Large intestine (tissue), 3 donors: ENCODE measurements around the gene PYROXD2. TPM values are rescaled to one million over a fixed set of nuclear protein-coding genes. Genes with fewer than 3 reads are reported as not detected.
A peak's percentile ranks its signal among the peaks of the same experiment; 100 is the strongest.

Experiments
- DNase-seq, 2 donors: peaks; one replicate each; pipeline versions ENCODE4 v3.0.0 to v3.0.0-alpha.2; 2013
- H3K27ac ChIP-seq: one replicate; pipeline ENCODE4 v1.5.1; 2013; ENCODE audit warnings: low read length
- H3K27me3 ChIP-seq: 2 replicates; pipeline ENCODE4 v1.6.1; 2013; ENCODE audit warnings: low read length; ENCODE audit not compliant: control insufficient read depth, insufficient read depth
- H3K36me3 ChIP-seq: 2 replicates; pipeline ENCODE4 v1.6.1; 2013; ENCODE audit warnings: low read length; ENCODE audit not compliant: control insufficient read depth, insufficient read depth
- H3K4me1 ChIP-seq: one replicate; pipeline ENCODE4 v1.6.1; 2013; ENCODE audit warnings: low read length; ENCODE audit not compliant: control insufficient read depth, insufficient read depth
- H3K4me3 ChIP-seq: one replicate; pipeline ENCODE4 v1.5.1; 2013; ENCODE audit warnings: low read length
- H3K9me3 ChIP-seq: one replicate; pipeline ENCODE4 v1.6.1; 2013; ENCODE audit warnings: mild to moderate bottlenecking, low read depth, low read length, moderate library complexity; ENCODE audit not compliant: control insufficient read depth
- WGBS: methylation state at CpG from one replicate; pipeline ENCODE4 v1.1.5; 2013; ENCODE audit warnings: low lambda C conversion rate; ENCODE audit not compliant: insufficient coverage; 5-methylcytosine and 5-hydroxymethylcytosine counted together
- polyA plus RNA-seq: library from polyadenylated mRNA; unstranded; fragments of 120-200 nt; gene quantifications from one replicate; pipeline ENCODE4 v1.2.1, GENCODE V29; 2013

PYROXD2 gene
- polyA plus RNA-seq, 1 donor: 14.4 TPM

- Histone ChIP-seq H3K27me3 (no peaks in the 10 kb centered on the region), H3K27ac (no peak overlapping the region), H3K4me1 (peaks cover 19% of the 10 kb centered on the region), H3K4me3 (no peak overlapping the region), H3K9me3 (no peaks in the 10 kb centered on the region), H3K36me3 (peaks cover 73% of the 10 kb centered on the region)
- no CpG with 5 or more reads among the region's 23 CpGs for WGBS
- peak; percentile 43 to 66 for DNase-seq
Measured at GRCh38 chr10:98424295-98425254, 9.6 kb upstream of the PYROXD2 start.

GRCh38 chr10:98423691-98424120 lies 8.7 kb upstream of the PYROXD2 start:
- no peak overlapping the region for H3K27ac ChIP-seq
- WGBS: no CpG with 5 or more reads among the region's 9 CpGs
- H3K27me3 ChIP-seq: no peaks in the 10 kb centered on the region
- H3K36me3 ChIP-seq: peaks cover 77% of the 10 kb centered on the region
- peak; percentile 54 to 62 for DNase-seq
- H3K4me1 ChIP-seq: peaks cover 19% of the 10 kb centered on the region
- H3K9me3 ChIP-seq: no peaks in the 10 kb centered on the region
- no peak overlapping the region for H3K4me3 ChIP-seq

GRCh38 chr10:98422182-98422581 lies 7.2 kb upstream of the PYROXD2 start:
- no peaks in the 10 kb centered on the region for H3K27me3 ChIP-seq
- WGBS: no CpG with 5 or more reads among the region's 10 CpGs
- H3K36me3 ChIP-seq: peaks cover 78% of the 10 kb centered on the region
- H3K27ac ChIP-seq: no peak overlapping the region
- no peak for DNase-seq
- no peaks in the 10 kb centered on the region for H3K9me3 ChIP-seq
- H3K4me3 ChIP-seq: no peak overlapping the region
- peaks cover 19% of the 10 kb centered on the region for H3K4me1 ChIP-seq

GRCh38 chr10:98420786-98421185 lies 5.8 kb upstream of the PYROXD2 start:
- no peak for DNase-seq
- no peak overlapping the region for H3K27ac ChIP-seq
- H3K4me1 ChIP-seq: peaks cover 21% of the 10 kb centered on the region
- H3K4me3 ChIP-seq: no peak overlapping the region
- no CpG with 5 or more reads among the region's 9 CpGs for WGBS
- no peaks in the 10 kb centered on the region for H3K9me3 ChIP-seq
- no peaks in the 10 kb centered on the region for H3K27me3 ChIP-seq
- peaks cover 80% of the 10 kb centered on the region for H3K36me3 ChIP-seq

- WGBS: no CpG with 5 or more reads among the region's 17 CpGs
- no peak for DNase-seq
- Histone ChIP-seq H3K4me3 (no peak overlapping the region), H3K36me3 (peaks cover 77% of the 10 kb centered on the region), H3K9me3 (no peaks in the 10 kb centered on the region), H3K27me3 (no peaks in the 10 kb centered on the region), H3K4me1 (peaks cover 21% of the 10 kb centered on the region), H3K27ac (no peak overlapping the region)
Measured at GRCh38 chr10:98419469-98420261, 4.7 kb upstream of the PYROXD2 start.

- H3K4me3 ChIP-seq: no peak overlapping the region
- H3K36me3 ChIP-seq: peaks cover 73% of the 10 kb centered on the region
- 100% methylated on average over 2 of the region's 18 CpGs for WGBS
- no peak overlapping the region for H3K27ac ChIP-seq
- no peak for DNase-seq
- H3K4me1 ChIP-seq: peaks cover 19% of the 10 kb centered on the region
- no peaks in the 10 kb centered on the region for H3K9me3 ChIP-seq
- H3K27me3 ChIP-seq: no peaks in the 10 kb centered on the region
Measured at GRCh38 chr10:98418665-98419468, 3.9 kb upstream of the PYROXD2 start.

GRCh38 chr10:98417973-98418664 lies 3.1 kb upstream of the PYROXD2 start:
- Histone ChIP-seq H3K4me3 (no peak overlapping the region), H3K27me3 (no peaks in the 10 kb centered on the region), H3K36me3 (peaks cover 67% of the 10 kb centered on the region), H3K27ac (no peak overlapping the region), H3K9me3 (no peaks in the 10 kb centered on the region), H3K4me1 (peaks cover 14% of the 10 kb centered on the region)
- DNase-seq: no peak
- no CpG with 5 or more reads among the region's 21 CpGs for WGBS

GRCh38 chr10:98417481-98417959 lies 2.5 kb upstream of the PYROXD2 start:
- Histone ChIP-seq H3K4me3 (no peak overlapping the region), H3K4me1 (peaks cover 14% of the 10 kb centered on the region), H3K27me3 (no peaks in the 10 kb centered on the region), H3K36me3 (peaks cover 61% of the 10 kb centered on the region), H3K9me3 (no peaks in the 10 kb centered on the region), H3K27ac (no peak overlapping the region)
- DNase-seq: no peak
- no CpG with 5 or more reads among the region's 19 CpGs for WGBS

- DNase-seq: no peak
- WGBS: 90% methylated on average over 2 of the region's 18 CpGs
- peaks cover 55% of the 10 kb centered on the region for H3K36me3 ChIP-seq
Measured at GRCh38 chr10:98416606-98417388, 1.8 kb upstream of the PYROXD2 start.

More at GRCh38 chr10:98416606-98417388, 1.8 kb upstream of the PYROXD2 start:
- no peak overlapping the region for H3K4me3 ChIP-seq
- no peak overlapping the region for H3K27ac ChIP-seq
- H3K4me1 ChIP-seq: peaks cover 14% of the 10 kb centered on the region
- H3K27me3 ChIP-seq: no peaks in the 10 kb centered on the region
- H3K9me3 ChIP-seq: no peaks in the 10 kb centered on the region
